A549 (cell line): Measurements from ENCODE around the gene ONECUT3. TPM values are rescaled to one million over a fixed set of nuclear protein-coding genes. Genes with fewer than 3 reads are reported as not detected.

ENCODE experiments used
- ATAC-seq, 2 experiments: fragments of 200-7000 bp in 1 of 2; fragments of >200 bp in 1 of 2; cut with Nextera tagmentation in 1 of 2; cut with Tn5 transposase in 1 of 2; 3 replicates each; pipeline versions ENCODE4 v1.8.0 to v1.9.1; 2018 to 2020; ENCODE audit warnings: mild to moderate bottlenecking in 1 of 2, moderate library complexity in 1 of 2
- CTCF ChIA-PET: fragments of 300-600 bp; sonication (Branson Sonifier 250); formaldehyde crosslinking; extraction: SDS; loops from one replicate; lab custom pipeline; 2021; ENCODE audit warnings: antibody characterized with exemption, inconsistent platforms; lab: Yijun Ruan, JAX
- POLR2A ChIA-PET: fragments of 350-600 bp; formaldehyde crosslinking; extraction: SDS; loops from one replicate; lab custom pipeline; 2021; ENCODE audit warnings: antibody characterized with exemption, inconsistent platforms; lab: Yijun Ruan, JAX
- DNase-seq, 2 experiments: peaks; one replicate each; pipeline versions ENCODE4 v3.0.0 to v3.0.0-alpha.2; 2011 to 2016; ENCODE audit warnings: low read depth in 1 of 2, low spot score in 1 of 2
- FAIRE-seq: peaks from 2 replicates; lab custom pipeline; 2011; peaks lifted over from hg19 to GRCh38; lab: Jason Lieb, UNC
- H3K27ac ChIP-seq, 2 experiments: fragments of >200 bp; sonication (Bioruptor Twin); formaldehyde crosslinking; 3 replicates each; pipeline ENCODE4 v1.5.1; 2016 to 2017
- H3K4me1 ChIP-seq: fragments of >200 bp; sonication (Bioruptor Twin); formaldehyde crosslinking; 3 replicates; pipeline ENCODE4 v1.6.1; 2016
- H3K4me2 ChIP-seq: fragments of >200 bp; sonication (Bioruptor Twin); formaldehyde crosslinking; 3 replicates; pipeline ENCODE4 v1.6.1; 2016
- H3K4me3 ChIP-seq: fragments of >200 bp; sonication (Bioruptor Twin); formaldehyde crosslinking; 3 replicates; pipeline ENCODE4 v1.5.1; 2016
- H3K9me3 ChIP-seq: fragments of >200 bp; sonication (Bioruptor Twin); formaldehyde crosslinking; 3 replicates; pipeline ENCODE4 v1.6.1; 2016
- BHLHE40 ChIP-seq: IDR thresholded peaks from 2 replicates; pipeline ENCODE4 v1.6.1; 2012; ENCODE audit warnings: low read depth, low read length, inconsistent platforms
- CBX2 ChIP-seq: fragments of 200-600 bp; sonication (generic); IDR thresholded peaks from 2 replicates; pipeline ENCODE4 v1.6.1; 2016; ENCODE audit warnings: low read depth, mild to moderate bottlenecking, borderline replicate concordance
- CEBPB ChIP-seq, 2 experiments: fragments of >200 bp in 1 of 2; sonication (Bioruptor Twin) in 1 of 2; formaldehyde crosslinking in 1 of 2; IDR thresholded peaks; 2 replicates each; pipeline ENCODE4 v1.6.1; 2012 to 2016
- CHD4 ChIP-seq: fragments of 200-600 bp; sonication (generic); IDR thresholded peaks from 2 replicates; pipeline ENCODE4 v1.6.1; 2016; ENCODE audit warnings: antibody characterized with exemption, mild to moderate bottlenecking, borderline replicate concordance
- ESRRA ChIP-seq: fragments of 150-350 bp; IDR thresholded peaks from 2 replicates; pipeline ENCODE4 v1.6.1; 2014; ENCODE audit warnings: mild to moderate bottlenecking, low read length, borderline replicate concordance
- FOXS1 ChIP-seq: fragments of 250-450 bp; sonication (Bioruptor Pico); IDR thresholded peaks from 2 replicates; pipeline ENCODE4 v1.5.0; 2020; ENCODE audit warnings: mild to moderate bottlenecking, moderate library complexity
- HDAC2 ChIP-seq: fragments of 200-600 bp; sonication (generic); IDR thresholded peaks from 2 replicates; pipeline ENCODE4 v1.6.1; 2016
- HEYL ChIP-seq: fragments of 250-450 bp; sonication (Bioruptor Pico); IDR thresholded peaks from 2 replicates; pipeline ENCODE4 v1.8.0; 2021; ENCODE audit warnings: mild to moderate bottlenecking, moderate library complexity
- HOXA7 ChIP-seq: fragments of 250-450 bp; sonication (Bioruptor Pico); IDR thresholded peaks from 2 replicates; pipeline ENCODE4 v1.5.0; 2020; ENCODE audit warnings: mild to moderate bottlenecking, moderate library complexity
- HOXB13 ChIP-seq: fragments of 250-450 bp; sonication (Bioruptor Pico); IDR thresholded peaks from 2 replicates; pipeline ENCODE4 v1.5.0; 2020; ENCODE audit warnings: low read depth, mild to moderate bottlenecking, moderate library complexity
- KDM5A ChIP-seq: fragments of 200-600 bp; sonication (generic); IDR thresholded peaks from 2 replicates; pipeline ENCODE4 v1.6.1; 2016; ENCODE audit warnings: antibody characterized with exemption, mild to moderate bottlenecking
- MAZ ChIP-seq: fragments of 150-350 bp; IDR thresholded peaks from 2 replicates; pipeline ENCODE4 v1.6.1; 2014; ENCODE audit warnings: antibody characterized with exemption, low read depth, low read length, borderline replicate concordance
- NFE2L2 ChIP-seq: fragments of 150-350 bp; conservative IDR thresholded peaks from 2 replicates; pipeline ENCODE4 v1.6.1; 2014; ENCODE audit warnings: low read length
- NPAS2 ChIP-seq: fragments of 250-450 bp; sonication (Bioruptor Pico); IDR thresholded peaks from 2 replicates; pipeline ENCODE4 v1.8.0; 2022; ENCODE audit warnings: mild to moderate bottlenecking, moderate library complexity, borderline replicate concordance
- NR3C1 ChIP-seq: fragments of >200 bp; sonication (Bioruptor Twin); formaldehyde crosslinking; IDR thresholded peaks from 3 replicates; pipeline ENCODE4 v1.6.1; 2017
- POLR2AphosphoS2 ChIP-seq: conservative IDR thresholded peaks from 2 replicates; pipeline ENCODE4 v1.6.1; 2012; ENCODE audit warnings: low read length, improper control_type of control experiment, inconsistent platforms
- SREBF2 ChIP-seq: fragments of 450-650 bp; IDR thresholded peaks from 2 replicates; pipeline ENCODE4 v1.6.1; 2014; ENCODE audit warnings: mild to moderate bottlenecking, moderate library complexity
- TFCP2L1 ChIP-seq: fragments of 250-450 bp; sonication (Bioruptor Pico); IDR thresholded peaks from 2 replicates; pipeline ENCODE4 v1.5.0; 2021; ENCODE audit warnings: mild to moderate bottlenecking
- ZNF302 ChIP-seq: fragments of 250-450 bp; sonication (Bioruptor Pico); IDR thresholded peaks from 2 replicates; pipeline ENCODE4 v1.9.0; 2021; ENCODE audit warnings: inconsistent platforms, mild to moderate bottlenecking, moderate library complexity
- WGBS: methylation state at CpG from one replicate; pipeline ENCODE4 v1.1.6; 2017; ENCODE audit errors: missing lambda C conversion rate; 5-methylcytosine and 5-hydroxymethylcytosine counted together
- polyA plus RNA-seq, 4 experiments: library from polyadenylated mRNA; depleted of rRNA in 3 of 4; stranded (reverse); fragments of >200 nt; fragmentation: RNase III in 1 of 4; extraction: RNeasy Plus Mini Kit Qiagen cat#74134 plus additional on column Dnase treatment in 1 of 4; gene quantifications; 2 replicates in 3 of 4; 3 replicates in 1 of 4; pipeline ENCODE4 v1.2.3, GENCODE V29; 2011 to 2017
- TF ChIP-seq, protein P1 (sequence below): IDR thresholded peaks from 2 replicates; pipeline ENCODE4 v1.6.1; 2012
- TF ChIP-seq, protein P2 (sequence below): fragments of 150-350 bp; IDR thresholded peaks from 2 replicates; pipeline ENCODE4 v1.6.1; 2014; ENCODE audit warnings: low read depth, mild to moderate bottlenecking, low read length
- TF ChIP-seq, protein P3 (sequence below): IDR thresholded peaks from 2 replicates; pipeline ENCODE4 v1.6.1; 2012
- TF ChIP-seq, protein P4 (sequence below): fragments of 250-450 bp; sonication (Bioruptor Pico); IDR thresholded peaks from 2 replicates; pipeline ENCODE4 v1.5.0; 2020; ENCODE audit warnings: low read depth, mild to moderate bottlenecking, moderate library complexity
- TF ChIP-seq, protein P5 (sequence below): fragments of 200-600 bp; sonication (generic); IDR thresholded peaks from 2 replicates; pipeline ENCODE4 v1.6.1; 2016; ENCODE audit warnings: antibody characterized with exemption, mild to moderate bottlenecking, moderate library complexity

Gene ONECUT3
- polyA plus RNA-seq, 2 of the 4 experiments (the other 2 are of a cell fraction), result 0.01 TPM; not detected in 1

DNA sequence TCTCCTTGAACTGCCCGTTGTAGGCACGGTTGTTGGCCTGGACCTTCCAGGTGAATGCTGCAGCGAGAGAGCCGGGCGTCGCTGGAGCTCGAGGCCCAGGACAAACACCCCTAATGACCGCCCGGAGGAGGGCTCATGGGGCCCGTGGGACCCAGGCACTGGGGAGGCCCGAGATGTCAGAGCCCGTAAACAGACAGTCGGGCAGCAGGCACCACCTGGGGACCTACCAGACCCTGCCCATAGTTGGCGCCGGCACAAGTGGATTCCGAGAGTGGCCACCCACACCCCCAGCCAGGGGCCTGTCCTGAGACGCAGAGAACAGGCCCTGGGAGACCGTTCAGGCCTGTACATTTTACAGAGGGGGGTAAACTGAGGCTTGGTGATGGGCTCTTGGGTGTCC lies 56.4 kb downstream of the ONECUT3 start:
- no peak for ATAC-seq
- Histone ChIP-seq H3K4me3 (no peak overlapping the region), H3K4me2 (no peak overlapping the region), H3K9me3 (no peaks in the 10 kb centered on the region), H3K4me1 (peaks cover 13% of the 10 kb centered on the region), H3K27ac (no peak overlapping the region)
- no peak for DNase-seq
- FAIRE-seq, result no peak
- TF ChIP-seq KDM5A, result no peak
- no peak for TF ChIP-seq HEYL (CRISPR knock-in tag)
- no peak for TF ChIP-seq BHLHE40
- TF ChIP-seq POLR2AphosphoS2, result no peak
- TF ChIP-seq NPAS2, result no peak
- no peak for TF ChIP-seq TFCP2L1 (CRISPR knock-in tag)
- TF ChIP-seq, protein P1, sequence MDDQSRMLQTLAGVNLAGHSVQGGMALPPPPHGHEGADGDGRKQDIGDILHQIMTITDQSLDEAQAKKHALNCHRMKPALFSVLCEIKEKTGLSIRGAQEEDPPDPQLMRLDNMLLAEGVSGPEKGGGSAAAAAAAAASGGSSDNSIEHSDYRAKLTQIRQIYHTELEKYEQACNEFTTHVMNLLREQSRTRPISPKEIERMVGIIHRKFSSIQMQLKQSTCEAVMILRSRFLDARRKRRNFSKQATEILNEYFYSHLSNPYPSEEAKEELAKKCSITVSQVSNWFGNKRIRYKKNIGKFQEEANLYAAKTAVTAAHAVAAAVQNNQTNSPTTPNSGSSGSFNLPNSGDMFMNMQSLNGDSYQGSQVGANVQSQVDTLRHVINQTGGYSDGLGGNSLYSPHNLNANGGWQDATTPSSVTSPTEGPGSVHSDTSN, result no peak
- no peak for TF ChIP-seq FOXS1 (CRISPR knock-in tag)
- TF ChIP-seq, protein P2, sequence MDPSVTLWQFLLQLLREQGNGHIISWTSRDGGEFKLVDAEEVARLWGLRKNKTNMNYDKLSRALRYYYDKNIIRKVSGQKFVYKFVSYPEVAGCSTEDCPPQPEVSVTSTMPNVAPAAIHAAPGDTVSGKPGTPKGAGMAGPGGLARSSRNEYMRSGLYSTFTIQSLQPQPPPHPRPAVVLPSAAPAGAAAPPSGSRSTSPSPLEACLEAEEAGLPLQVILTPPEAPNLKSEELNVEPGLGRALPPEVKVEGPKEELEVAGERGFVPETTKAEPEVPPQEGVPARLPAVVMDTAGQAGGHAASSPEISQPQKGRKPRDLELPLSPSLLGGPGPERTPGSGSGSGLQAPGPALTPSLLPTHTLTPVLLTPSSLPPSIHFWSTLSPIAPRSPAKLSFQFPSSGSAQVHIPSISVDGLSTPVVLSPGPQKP, result no peak
- TF ChIP-seq, protein P3, sequence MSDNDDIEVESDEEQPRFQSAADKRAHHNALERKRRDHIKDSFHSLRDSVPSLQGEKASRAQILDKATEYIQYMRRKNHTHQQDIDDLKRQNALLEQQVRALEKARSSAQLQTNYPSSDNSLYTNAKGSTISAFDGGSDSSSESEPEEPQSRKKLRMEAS, result no peak
- no peak for TF ChIP-seq NR3C1
- TF ChIP-seq MAZ, result no peak
- no peak for TF ChIP-seq CEBPB (IDR thresholded peaks at IDR 0.05)
- TF ChIP-seq CBX2, result no peak
- no peak for TF ChIP-seq ESRRA
- TF ChIP-seq CHD4, result no peak
- no peak for TF ChIP-seq HOXB13
- POLR2A ChIA-PET, result no interaction called here
- CTCF ChIA-PET, result interaction anchor here (2.0 to 3.6 kb wide), 2 partner anchors 14 to 16 kb away, joined by 7 to 13 read pairs; no protein-coding TSS in a partner anchor
- 92% methylated on average over 15 of the region's 18 CpGs for WGBS

DNA sequence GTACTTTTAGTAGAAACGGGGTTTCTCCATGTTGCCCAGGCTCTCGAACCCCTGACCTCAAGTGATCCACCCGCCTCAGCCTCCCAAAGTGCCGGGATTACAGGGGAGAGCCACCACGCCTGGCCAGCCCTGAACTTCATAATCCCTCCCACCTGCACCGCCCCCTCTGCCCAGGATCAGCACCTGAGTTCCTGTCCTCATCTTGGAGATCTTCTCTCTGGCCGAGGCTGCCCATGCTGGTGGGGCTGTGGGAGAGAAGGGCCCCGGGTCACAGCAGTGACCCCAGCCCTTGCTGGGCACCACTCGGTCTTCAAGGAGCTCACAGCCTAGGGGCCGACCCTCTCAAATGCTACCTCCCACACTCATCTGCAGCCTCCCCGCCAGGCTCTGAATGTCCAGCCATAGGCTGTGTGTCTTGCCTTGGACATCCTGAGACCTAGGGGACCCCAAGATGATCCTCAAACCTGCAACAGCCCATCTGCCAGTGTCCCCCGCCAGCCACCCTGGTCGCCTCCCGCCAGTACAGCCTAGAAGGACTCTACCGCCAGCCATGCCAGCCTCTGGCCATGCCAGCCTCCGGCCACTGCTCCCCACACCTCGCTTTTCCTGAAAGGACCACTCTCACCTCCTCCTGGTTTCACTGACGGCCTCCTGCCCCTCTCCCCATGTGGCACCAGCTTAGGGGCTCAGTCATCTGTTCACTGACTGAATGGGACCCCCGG lies 57.3 kb downstream of the ONECUT3 start:
- ChIA-PET POLR2A (no interaction called here), CTCF (interaction anchor here (1.3 to 3.6 kb wide), 6 partner anchors 15 to 138 kb away, joined by 3 to 13 read pairs (median 6); no protein-coding TSS in a partner anchor)
- peaks cover 13% of the 10 kb centered on the region for H3K4me1 ChIP-seq
- H3K4me3 ChIP-seq, result no peak overlapping the region
- no peaks in the 10 kb centered on the region for H3K9me3 ChIP-seq
- TF ChIP-seq HOXA7 (CRISPR knock-in tag), result no peak
- TF ChIP-seq HDAC2, result no peak
- TF ChIP-seq, protein P4, sequence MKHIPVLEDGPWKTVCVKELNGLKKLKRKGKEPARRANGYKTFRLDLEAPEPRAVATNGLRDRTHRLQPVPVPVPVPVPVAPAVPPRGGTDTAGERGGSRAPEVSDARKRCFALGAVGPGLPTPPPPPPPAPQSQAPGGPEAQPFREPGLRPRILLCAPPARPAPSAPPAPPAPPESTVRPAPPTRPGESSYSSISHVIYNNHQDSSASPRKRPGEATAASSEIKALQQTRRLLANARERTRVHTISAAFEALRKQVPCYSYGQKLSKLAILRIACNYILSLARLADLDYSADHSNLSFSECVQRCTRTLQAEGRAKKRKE (CRISPR knock-in tag), result no peak
- TF ChIP-seq, protein P5, sequence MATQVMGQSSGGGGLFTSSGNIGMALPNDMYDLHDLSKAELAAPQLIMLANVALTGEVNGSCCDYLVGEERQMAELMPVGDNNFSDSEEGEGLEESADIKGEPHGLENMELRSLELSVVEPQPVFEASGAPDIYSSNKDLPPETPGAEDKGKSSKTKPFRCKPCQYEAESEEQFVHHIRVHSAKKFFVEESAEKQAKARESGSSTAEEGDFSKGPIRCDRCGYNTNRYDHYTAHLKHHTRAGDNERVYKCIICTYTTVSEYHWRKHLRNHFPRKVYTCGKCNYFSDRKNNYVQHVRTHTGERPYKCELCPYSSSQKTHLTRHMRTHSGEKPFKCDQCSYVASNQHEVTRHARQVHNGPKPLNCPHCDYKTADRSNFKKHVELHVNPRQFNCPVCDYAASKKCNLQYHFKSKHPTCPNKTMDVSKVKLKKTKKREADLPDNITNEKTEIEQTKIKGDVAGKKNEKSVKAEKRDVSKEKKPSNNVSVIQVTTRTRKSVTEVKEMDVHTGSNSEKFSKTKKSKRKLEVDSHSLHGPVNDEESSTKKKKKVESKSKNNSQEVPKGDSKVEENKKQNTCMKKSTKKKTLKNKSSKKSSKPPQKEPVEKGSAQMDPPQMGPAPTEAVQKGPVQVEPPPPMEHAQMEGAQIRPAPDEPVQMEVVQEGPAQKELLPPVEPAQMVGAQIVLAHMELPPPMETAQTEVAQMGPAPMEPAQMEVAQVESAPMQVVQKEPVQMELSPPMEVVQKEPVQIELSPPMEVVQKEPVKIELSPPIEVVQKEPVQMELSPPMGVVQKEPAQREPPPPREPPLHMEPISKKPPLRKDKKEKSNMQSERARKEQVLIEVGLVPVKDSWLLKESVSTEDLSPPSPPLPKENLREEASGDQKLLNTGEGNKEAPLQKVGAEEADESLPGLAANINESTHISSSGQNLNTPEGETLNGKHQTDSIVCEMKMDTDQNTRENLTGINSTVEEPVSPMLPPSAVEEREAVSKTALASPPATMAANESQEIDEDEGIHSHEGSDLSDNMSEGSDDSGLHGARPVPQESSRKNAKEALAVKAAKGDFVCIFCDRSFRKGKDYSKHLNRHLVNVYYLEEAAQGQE, result no peak
- no peak for TF ChIP-seq CHD4
- no peak for TF ChIP-seq NFE2L2
- TF ChIP-seq ZNF302, result no peak
- TF ChIP-seq, protein P3, result no peak
- TF ChIP-seq SREBF2, result no peak
- ATAC-seq (no peak), FAIRE-seq (no peak), DNase-seq (no peak)
- 84% methylated on average over 13 of the region's 19 CpGs for WGBS
- H3K27ac ChIP-seq, result peak overlapping the region; percentile 92 to 96; a peak in 5 of 6 replicates
- peak overlapping the region; percentile 100 for H3K4me2 ChIP-seq
